ENCODE results near the gene TH. TPM values are rescaled to one million over a fixed set of nuclear protein-coding genes. Genes with fewer than 3 reads are reported as not detected.

Gene TH
- total RNA-seq, 1 donor from 2014 or later: not detected

- intact Hi-C loops (cut with micrococcal nuclease): no loop called here
Measured at GRCh38 chr11:2163428-2163978, 8.1 kb downstream of the TH start.

DNA sequence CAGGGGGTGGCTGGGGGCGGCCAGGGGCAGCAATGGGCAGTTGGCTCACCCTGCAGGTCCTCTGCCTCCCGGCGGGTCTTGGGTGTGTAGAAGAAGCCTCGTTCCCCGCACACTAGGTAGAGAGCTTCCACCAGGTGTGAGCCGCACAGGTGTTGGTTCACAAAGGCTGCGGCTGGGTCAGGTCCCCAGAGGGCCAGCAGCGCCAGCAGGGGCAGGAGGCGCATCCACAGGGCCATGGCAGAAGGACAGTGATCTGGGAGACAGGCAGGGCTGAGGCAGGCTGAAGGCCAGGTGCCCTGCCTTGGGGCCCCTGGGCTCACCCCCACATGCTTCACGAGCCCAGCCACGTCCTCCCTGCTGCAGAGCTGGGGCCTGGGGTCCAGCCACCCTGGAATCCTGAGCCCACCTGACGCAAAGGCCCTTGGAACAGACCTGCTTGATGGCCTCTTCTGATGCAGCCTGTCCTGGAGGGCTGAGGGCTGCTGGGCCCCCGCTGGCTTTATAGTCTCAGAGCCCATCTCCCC, 10.8 kb downstream of the TH start, which contains the start of gene INS:
INS (minus strand) TSS at position 474 of the 524 bp plus-strand sequence; CDS start at position 236, 238 bp downstream.
- intact Hi-C loops (cut with micrococcal nuclease): no loop called here

GRCh38 chr11:2159536-2160413, 11.8 kb downstream of the TH start:
- intact Hi-C loops (cut with micrococcal nuclease): no loop called here

DNA sequence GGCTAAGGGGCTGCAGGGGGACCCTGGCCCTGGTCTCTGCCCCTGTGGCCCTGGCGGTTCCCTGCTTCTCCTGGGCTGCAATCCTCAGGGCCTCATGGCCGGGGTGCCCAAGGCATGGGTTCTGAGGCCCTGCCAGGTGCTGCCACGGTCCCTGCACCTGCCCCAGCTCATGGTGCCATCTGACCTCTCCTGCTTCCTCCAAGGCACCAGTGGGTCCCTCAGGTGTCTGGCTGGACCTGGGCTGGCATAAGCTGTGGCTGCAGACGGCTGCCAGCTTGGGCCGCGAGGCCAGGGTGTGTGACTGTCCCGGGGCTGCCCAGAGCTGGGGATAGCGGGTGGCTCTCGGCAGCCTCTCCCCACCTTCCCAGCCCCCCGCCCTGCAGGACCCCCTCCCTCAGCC, 12.6 kb downstream of the TH start:
- intact Hi-C loops (cut with micrococcal nuclease): no loop called here

DNA sequence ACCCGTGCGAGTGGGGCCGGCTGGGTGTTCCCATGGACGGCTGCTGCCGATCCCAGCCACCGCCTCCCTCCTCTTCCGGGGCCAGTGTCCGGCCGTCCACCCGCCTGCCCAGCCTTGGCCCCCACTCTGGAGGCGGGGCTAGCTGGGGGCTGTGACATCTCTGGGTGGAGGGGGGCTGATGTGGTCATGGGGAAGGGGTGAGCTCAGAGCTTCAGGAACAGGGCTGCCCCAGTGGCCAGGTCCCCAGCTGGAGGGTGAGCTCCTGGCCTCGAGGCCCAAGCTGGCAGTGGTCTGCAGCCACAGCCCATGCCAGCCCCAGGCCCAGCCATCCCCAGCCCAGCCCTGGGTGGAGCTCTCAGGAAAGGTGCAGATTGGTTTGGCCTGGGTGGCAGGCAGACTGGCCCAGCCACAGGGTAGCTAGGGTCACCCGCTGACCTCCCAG, 13.3 kb downstream of the TH start:
- intact Hi-C loops (cut with micrococcal nuclease): no loop called here

GRCh38 chr11:2157294-2158040, 14.1 kb downstream of the TH start:
- intact Hi-C loops (cut with micrococcal nuclease): no loop called here

DNA sequence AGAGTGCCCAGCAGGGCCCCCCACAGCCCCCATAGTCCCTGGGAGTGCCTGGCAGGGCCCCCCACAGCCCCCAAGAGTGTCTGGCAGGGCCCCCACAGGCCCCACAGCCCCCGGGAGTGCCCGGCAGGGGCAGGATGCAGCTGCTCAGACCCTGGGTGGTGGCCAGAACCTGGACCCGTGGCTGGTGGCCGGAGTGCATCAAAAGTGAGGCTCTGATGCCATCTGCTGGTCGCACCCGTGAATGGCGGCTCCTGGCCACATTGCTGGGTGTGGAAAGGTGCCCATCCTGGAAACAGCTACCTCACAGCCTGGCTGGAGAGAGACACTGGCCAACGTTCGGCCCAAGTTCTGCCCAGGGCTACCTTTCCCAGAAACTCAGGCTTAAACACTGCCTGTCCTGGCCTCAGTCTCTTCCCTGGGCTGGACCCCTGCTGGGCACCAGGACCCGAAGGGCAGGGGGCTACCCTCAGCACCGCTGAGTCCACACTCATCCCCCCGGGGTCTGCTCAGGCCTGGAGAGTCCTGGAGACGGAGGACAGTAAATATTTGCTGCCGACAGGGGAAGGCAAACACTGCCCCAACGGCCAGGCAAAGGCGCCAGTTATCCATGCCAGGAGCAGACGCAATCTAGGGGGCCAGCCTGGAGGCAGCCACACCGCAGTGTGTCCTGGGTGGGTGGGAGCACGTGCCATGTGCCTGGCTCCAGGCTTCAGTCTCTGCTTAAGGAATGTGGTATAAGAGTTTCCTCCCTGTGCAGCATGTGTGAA, 15.0 kb downstream of the TH start:
- intact Hi-C loops (cut with micrococcal nuclease): loop anchor here (1.0 kb wide), 1 partner anchor 463 kb away; no protein-coding TSS in a partner anchor

DNA sequence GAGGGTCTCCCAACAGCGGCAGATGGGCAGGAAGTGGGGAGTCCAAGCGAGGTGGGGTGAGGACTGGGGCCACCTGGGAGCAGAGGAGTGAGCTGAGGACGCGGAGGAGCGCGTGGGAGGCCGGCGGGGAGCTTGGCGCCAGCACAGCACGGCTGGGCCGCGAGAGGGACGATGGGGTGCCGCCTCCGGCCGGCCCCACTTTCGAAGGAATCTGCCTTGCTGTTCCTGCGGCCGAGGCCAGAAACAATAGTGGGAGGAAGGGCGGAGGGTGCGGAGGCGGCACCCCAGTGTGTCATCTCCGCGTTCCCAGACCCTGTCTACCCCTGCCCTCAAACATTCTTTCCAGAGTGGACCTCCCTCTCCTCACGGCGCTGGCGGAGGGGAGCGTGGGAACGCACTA, 16.1 kb downstream of the TH start:
- intact Hi-C loops (cut with micrococcal nuclease): no loop called here

- intact Hi-C loops (cut with micrococcal nuclease): loop anchor here (5.0 kb wide), 1 partner anchor 303 kb away; the partner anchor contains the start of gene LSP1
Measured at GRCh38 chr11:2154889-2155288, 16.7 kb downstream of the TH start.

GRCh38 chr11:2154195-2154585, 17.4 kb downstream of the TH start:
- intact Hi-C loops (cut with micrococcal nuclease): loop anchor here (5.0 kb wide), 1 partner anchor 302 kb away; the partner anchor contains the start of gene LSP1

DNA sequence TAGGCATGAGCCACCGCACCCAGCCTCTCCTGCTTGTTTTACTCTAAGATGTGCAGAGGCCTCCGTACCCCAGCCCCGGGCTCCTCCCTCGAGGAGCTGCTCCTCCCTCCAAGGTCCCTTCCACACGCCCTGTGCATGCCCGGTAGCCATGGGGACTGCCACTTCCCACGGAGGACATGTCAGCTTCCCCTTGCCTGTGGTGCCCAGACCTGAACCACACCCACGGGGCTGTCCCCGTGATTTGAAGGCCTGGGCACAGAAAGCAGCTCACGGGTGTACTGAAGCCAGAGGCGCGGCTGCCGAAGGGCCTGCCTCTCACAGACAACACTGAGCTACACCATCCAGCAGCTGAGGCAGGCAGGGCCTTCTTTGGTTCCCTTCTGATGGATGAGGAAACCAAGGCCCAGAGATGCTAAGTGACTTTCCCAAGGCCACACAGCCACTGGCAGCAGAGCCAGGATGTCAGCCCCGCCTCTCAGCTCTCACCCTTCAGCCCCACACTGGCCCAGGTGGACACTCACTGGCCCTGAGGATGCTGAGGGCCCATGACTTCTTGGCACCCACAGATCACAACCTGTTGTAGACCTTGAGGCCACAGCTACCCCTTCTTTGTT, 17.9 kb downstream of the TH start:
- intact Hi-C loops (cut with micrococcal nuclease): loop anchor here (5.0 kb wide), 1 partner anchor 301 kb away; the partner anchor contains the start of gene LSP1

GRCh38 chr11:2151500-2152257, 19.9 kb downstream of the TH start:
- intact Hi-C loops (cut with micrococcal nuclease): loop anchor here (1.0 to 5.0 kb wide), 4 partner anchors 269 to 499 kb away; partner anchors contain the start of gene LSP1

DNA sequence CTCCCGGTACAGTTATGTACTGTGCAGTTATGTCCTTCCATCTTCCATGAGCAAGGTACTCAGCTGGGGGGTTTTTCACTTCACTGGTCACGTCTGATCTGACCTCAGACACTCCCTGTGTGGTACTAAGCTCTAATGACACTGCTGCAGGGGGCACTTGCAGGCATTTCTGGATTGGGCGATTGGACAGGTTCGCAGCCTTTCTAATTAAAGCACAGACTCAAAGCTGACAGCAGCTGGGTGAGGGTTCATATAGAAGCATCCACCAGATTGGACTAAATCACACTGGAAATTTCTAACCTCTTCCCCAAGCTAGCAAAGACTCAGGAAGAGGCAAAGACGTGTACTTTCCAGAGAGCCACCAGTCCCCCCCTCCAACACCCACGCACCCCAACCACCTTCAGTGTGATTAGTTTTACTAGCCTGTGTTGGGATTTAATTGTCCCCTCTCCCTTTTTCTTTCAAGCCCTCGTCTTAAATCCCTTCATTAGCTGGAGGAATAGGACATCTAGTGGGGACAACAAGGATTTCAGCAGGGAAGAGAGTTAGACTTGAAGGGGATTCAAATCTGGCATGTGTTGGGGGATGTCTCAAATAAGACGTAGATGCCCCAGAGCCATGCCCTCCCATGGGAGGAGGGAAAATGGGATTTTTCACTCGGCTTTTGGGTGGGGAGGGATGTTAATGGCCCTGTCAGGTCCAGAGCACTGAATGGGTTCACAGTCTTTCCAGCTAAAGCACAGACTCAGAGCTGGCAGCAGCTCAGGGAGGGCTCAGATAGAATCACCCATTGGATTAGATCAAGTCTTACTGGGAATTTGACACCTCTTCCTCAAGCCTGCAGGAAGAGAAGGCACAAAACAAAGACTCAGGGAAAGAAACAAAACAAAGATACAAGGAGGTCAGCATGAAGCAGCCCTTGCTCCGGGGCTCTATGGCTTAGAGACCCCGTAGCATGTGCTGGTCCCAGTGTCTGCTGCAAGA, 21.5 kb downstream of the TH start:
- intact Hi-C loops (cut with micrococcal nuclease): loop anchor here (5.0 kb wide), 1 partner anchor 298 kb away; the partner anchor contains the start of gene LSP1

GRCh38 chr11:2149460-2149859, 22.2 kb downstream of the TH start:
- intact Hi-C loops (cut with micrococcal nuclease): no loop called here

- intact Hi-C loops (cut with micrococcal nuclease): no loop called here
Measured at GRCh38 chr11:2148595-2148994, 23.0 kb downstream of the TH start.

DNA sequence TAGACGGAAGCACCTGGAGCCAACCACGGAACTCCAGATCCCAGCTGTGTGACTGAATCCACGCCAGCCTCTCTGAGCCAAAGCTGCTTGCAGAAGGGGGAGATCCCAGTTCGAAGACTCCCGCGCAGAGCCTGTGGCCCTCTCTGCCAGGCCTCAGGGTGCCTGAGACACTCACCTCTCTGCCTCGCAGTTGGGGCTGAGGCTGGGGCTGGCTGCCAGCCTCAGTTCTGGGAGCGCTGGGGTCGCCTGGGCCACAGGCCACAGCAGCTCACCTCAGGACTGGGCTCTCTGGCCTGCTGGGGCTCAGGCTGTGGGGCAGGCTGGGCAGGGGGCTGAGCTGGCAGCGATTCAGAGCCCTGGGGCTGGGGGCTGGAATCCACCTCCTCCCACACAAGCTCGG, 24.2 kb downstream of the TH start:
- intact Hi-C loops (cut with micrococcal nuclease): no loop called here

DNA sequence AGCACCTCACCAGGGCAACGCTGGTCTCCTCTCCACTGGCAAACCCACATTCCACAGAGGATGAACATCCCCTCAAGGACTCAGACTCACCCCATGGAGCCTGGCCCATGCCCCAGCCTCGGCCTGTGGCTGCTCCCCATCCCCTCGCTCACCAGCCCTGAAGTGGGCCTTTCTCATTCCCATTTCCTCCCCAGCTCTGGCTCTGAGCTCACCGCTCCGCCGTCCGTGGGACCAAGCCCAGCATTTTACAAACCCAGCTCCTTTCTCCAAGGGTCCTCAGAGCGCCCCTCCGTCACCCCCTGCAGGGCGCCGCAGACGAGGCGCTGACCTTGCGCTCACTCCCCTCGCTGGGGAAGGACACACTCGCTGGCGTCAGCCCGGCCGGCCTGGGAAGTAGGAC, 25.6 kb downstream of the TH start:
- intact Hi-C loops (cut with micrococcal nuclease): no loop called here
